GM23248 (cell line): Measurements from ENCODE around the gene MAP2K5.

Experiments
- EZH2 ChIP-seq: fragments of 200-600 bp; sonication (generic); IDR thresholded peaks from 2 replicates; pipeline ENCODE4 v1.6.1; 2018; ENCODE audit warnings: antibody characterized with exemption, mild to moderate bottlenecking; ENCODE audit not compliant: insufficient read depth, poor library complexity, severe bottlenecking
- EZH2phosphoT487 ChIP-seq: fragments of 200-600 bp; sonication (generic); IDR thresholded peaks from 2 replicates; pipeline ENCODE4 v1.6.1; 2018; ENCODE audit warnings: antibody characterized with exemption, moderate library complexity, mild to moderate bottlenecking, low read depth; ENCODE audit not compliant: insufficient read depth

- TF ChIP-seq EZH2phosphoT487, result no peak
- TF ChIP-seq EZH2, result no peak
Observed at GRCh38 chr15:67542420-67543347, at the start of gene MAP2K5.
